AG04450 (cell line): ENCODE results near the gene GPX6. TPM values are rescaled to one million over a fixed set of nuclear protein-coding genes. Genes with fewer than 3 reads are reported as not detected.

Source experiments
- CTCF ChIA-PET: fragments of 300-600, 350-600 bp; formaldehyde crosslinking; extraction: SDS; loops from one replicate; lab custom pipeline; 2022; ENCODE audit warnings: antibody characterized with exemption, inconsistent platforms; lab: Charles Lee
- POLR2A ChIA-PET: fragments of 350-600 bp; formaldehyde crosslinking; extraction: SDS; loops from one replicate; lab custom pipeline; 2021; ENCODE audit warnings: antibody characterized with exemption, inconsistent platforms; lab: Yijun Ruan, JAX
- DNase-seq: peaks from one replicate; pipeline ENCODE4 v3.0.0-alpha.2; 2011; ENCODE audit warnings: low read depth, low spot score
- H3K27ac ChIP-seq: one replicate; pipeline ENCODE4 v1.5.1; 2012; ENCODE audit warnings: low read depth, low read length, control low read depth
- H3K27me3 ChIP-seq: one replicate; pipeline ENCODE4 v1.6.0; 2012; ENCODE audit warnings: low read length; ENCODE audit not compliant: control insufficient read depth, insufficient read depth
- H3K4me3 ChIP-seq: 2 replicates; pipeline ENCODE4 v1.5.1; 2011; ENCODE audit warnings: mild to moderate bottlenecking, low read depth, low read length, control low read depth
- H3K9me3 ChIP-seq: 2 replicates; pipeline ENCODE4 v1.5.1; 2012; ENCODE audit warnings: low read length; ENCODE audit not compliant: control insufficient read depth, insufficient read depth
- CTCF ChIP-seq: IDR thresholded peaks from 2 replicates; pipeline ENCODE4 v1.5.1; 2011; ENCODE audit warnings: low read depth, low read length, control low read depth, inconsistent platforms
- polyA plus RNA-seq: library from polyadenylated mRNA; depleted of rRNA; stranded (reverse); fragments of >200 nt; gene quantifications from 2 replicates; pipeline ENCODE4 v1.2.3, GENCODE V29; 2011

The GPX6 gene
- polyA plus RNA-seq, 1 experiment = not detected

GRCh38 chr6:28537065-28537464 is 21.5 kb upstream of the GPX6 start:
- H3K4me3 ChIP-seq = peak overlapping the region; percentile 34; the same call in 1 of the 2 replicates
- H3K27ac ChIP-seq = no peak overlapping the region
- no peak for DNase-seq
- POLR2A ChIA-PET = no interaction called here
- no peak for TF ChIP-seq CTCF
- no peaks in the 10 kb centered on the region for H3K9me3 ChIP-seq
- peaks cover 2% of the 10 kb centered on the region for H3K27me3 ChIP-seq
- CTCF ChIA-PET = no interaction called here

- DNase-seq = no peak
- no peak for TF ChIP-seq CTCF
- ChIA-PET CTCF (no interaction called here), POLR2A (no interaction called here)
- no peaks in the 10 kb centered on the region for H3K9me3 ChIP-seq
- peaks cover 2% of the 10 kb centered on the region for H3K27me3 ChIP-seq
- no peak overlapping the region for H3K4me3 ChIP-seq
- H3K27ac ChIP-seq = no peak overlapping the region
These were observed 19.3 kb upstream of the GPX6 start for GRCh38 chr6:28534875-28535274.

- TF ChIP-seq CTCF = no peak
- Histone ChIP-seq H3K4me3 (no peak overlapping the region), H3K9me3 (no peaks in the 10 kb centered on the region), H3K27ac (no peak overlapping the region), H3K27me3 (peaks cover 2% of the 10 kb centered on the region)
- no peak for DNase-seq
- ChIA-PET POLR2A (no interaction called here), CTCF (no interaction called here)
These were observed 18.7 kb upstream of the GPX6 start for GRCh38 chr6:28534306-28534705.

GRCh38 chr6:28531479-28532128 is 16.0 kb upstream of the GPX6 start:
- no peaks in the 10 kb centered on the region for H3K9me3 ChIP-seq
- CTCF ChIA-PET = interaction anchor here (0.8 kb wide), 1 partner anchor 9 kb away, joined by 3 read pairs; no protein-coding TSS in a partner anchor
- H3K27ac ChIP-seq = no peak overlapping the region
- H3K27me3 ChIP-seq = peaks cover 2% of the 10 kb centered on the region
- POLR2A ChIA-PET = no interaction called here
- TF ChIP-seq CTCF = no peak
- DNase-seq = no peak
- no peak overlapping the region for H3K4me3 ChIP-seq

- POLR2A ChIA-PET = no interaction called here
- Histone ChIP-seq H3K9me3 (no peaks in the 10 kb centered on the region), H3K27me3 (peaks cover 2% of the 10 kb centered on the region), H3K4me3 (no peak overlapping the region), H3K27ac (no peak overlapping the region)
- no peak for TF ChIP-seq CTCF
- CTCF ChIA-PET = no interaction called here
- DNase-seq = no peak
These were observed 15.2 kb upstream of the GPX6 start for GRCh38 chr6:28530777-28531176.
